ENCODE results near the gene SCN5A.

DNA sequence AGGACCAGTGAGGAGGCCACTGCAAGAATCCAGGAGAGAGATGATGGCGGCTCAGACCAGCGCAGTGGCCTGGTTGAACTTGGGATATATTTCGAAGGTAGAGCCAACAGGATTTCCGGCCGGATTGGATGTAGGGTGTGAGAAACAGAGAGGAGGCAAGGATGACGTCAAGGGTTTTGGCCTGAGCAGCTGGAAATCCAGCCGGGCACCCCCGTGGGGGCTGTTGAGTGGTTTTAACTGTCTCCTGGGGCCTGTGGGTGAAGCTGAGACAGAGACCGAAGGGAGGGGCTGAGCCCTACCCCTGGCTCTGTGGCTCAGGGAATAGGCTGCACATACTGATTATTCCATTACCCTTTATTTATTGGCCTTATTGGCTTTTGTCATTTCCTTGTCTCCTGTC lies 107.7 kb downstream of the SCN5A start:
- TF ChIP-seq, protein P1, sequence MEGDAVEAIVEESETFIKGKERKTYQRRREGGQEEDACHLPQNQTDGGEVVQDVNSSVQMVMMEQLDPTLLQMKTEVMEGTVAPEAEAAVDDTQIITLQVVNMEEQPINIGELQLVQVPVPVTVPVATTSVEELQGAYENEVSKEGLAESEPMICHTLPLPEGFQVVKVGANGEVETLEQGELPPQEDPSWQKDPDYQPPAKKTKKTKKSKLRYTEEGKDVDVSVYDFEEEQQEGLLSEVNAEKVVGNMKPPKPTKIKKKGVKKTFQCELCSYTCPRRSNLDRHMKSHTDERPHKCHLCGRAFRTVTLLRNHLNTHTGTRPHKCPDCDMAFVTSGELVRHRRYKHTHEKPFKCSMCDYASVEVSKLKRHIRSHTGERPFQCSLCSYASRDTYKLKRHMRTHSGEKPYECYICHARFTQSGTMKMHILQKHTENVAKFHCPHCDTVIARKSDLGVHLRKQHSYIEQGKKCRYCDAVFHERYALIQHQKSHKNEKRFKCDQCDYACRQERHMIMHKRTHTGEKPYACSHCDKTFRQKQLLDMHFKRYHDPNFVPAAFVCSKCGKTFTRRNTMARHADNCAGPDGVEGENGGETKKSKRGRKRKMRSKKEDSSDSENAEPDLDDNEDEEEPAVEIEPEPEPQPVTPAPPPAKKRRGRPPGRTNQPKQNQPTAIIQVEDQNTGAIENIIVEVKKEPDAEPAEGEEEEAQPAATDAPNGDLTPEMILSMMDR (conservative IDR thresholded peaks at IDR 0.05; ENCODE audit: low read depth, low read length): no peak
- no peak for TF ChIP-seq EZH2 (IDR thresholded peaks at IDR 0.05; ENCODE audit: borderline replicate concordance, low read depth, low read length, poor library complexity, severe bottlenecking)

All from A673 (cell line).